SH-SY5Y (cell line): ENCODE measurements around the gene ACE.

Experiments used
- GATA2 ChIP-seq: IDR thresholded peaks from 2 replicates; pipeline ENCODE4 v1.6.1; 2011; ENCODE audit warnings: mild to moderate bottlenecking, low read depth, low read length
- GATA3 ChIP-seq: IDR thresholded peaks from 2 replicates; pipeline ENCODE4 v1.6.1; 2011; ENCODE audit warnings: low read depth, mild to moderate bottlenecking, low read length, moderate library complexity

- TF ChIP-seq GATA3 (no peak), GATA2 (no peak)
Observed at GRCh38 chr17:63447471-63448009, 29.3 kb upstream of the ACE start.
